Central memory CD4-positive, alpha-beta T cell (primary cell): ENCODE data around the gene TIGD4.

Experiments
- DNase-seq: peaks from one replicate; pipeline ENCODE4 v3.0.0; 2022

The TIGD4 gene

DNA sequence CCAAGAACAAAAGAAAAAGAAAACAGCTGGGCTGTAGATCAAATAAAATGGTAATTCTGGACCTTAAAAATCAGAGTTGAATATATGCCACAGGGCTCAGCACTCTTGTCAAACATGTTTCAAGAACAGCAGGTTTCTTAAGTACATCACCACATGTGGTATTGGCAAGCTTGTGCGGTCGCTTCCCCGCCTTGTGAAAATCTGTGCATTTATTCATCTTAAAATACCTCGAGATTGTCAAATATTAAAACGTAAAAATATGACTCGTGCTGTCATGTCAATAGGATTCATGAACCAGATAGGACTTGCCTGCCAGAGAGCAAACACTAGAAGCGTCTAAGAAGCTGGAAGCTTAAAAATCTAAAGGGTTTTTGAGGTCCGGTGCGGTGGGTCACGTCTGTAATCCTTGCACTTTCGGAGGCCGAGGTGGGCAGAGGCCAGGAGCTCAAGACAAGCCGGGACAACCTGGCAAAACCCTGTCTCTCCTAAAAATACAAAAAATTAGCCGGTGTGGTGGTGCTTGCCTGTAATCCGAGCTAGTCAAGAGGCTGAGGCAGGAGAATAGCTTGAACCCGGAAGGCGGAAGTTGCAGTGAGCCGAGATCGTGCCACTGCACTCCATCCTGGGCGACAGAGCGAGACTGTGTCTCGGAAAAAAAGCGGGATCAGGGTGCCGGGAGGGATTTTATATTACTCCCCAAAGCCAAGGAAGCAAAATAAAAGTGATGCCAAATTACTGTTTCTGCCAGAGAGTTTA is 59.6 kb downstream of the TIGD4 start:
- DNase-seq = no peak
